Measurements from ENCODE around the gene SP110.

SP110 gene

DNA sequence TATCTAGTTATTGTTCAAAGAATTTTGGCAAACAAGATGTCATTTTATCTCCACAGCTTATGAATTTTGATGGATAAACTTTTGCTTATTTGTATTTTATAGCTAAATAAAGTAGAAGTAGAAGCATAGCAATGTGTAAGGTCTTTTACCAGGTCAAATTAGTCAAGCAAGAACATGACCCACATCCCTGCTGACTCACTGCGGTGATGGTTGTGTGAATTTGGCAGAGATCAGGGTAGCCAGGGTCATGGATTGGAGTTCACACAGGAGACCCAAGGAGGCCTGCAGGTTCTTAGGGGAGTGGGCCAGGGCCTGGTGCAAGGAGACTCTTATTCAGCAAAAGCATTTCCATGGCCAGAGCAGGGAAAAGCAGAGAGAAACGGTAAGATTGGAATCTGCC, 24.4 kb upstream of the SP110 start:
- no peak for TF ChIP-seq EP300 (IDR thresholded peaks at IDR 0.05; ENCODE audit: borderline replicate concordance)
- TF ChIP-seq, protein P1, sequence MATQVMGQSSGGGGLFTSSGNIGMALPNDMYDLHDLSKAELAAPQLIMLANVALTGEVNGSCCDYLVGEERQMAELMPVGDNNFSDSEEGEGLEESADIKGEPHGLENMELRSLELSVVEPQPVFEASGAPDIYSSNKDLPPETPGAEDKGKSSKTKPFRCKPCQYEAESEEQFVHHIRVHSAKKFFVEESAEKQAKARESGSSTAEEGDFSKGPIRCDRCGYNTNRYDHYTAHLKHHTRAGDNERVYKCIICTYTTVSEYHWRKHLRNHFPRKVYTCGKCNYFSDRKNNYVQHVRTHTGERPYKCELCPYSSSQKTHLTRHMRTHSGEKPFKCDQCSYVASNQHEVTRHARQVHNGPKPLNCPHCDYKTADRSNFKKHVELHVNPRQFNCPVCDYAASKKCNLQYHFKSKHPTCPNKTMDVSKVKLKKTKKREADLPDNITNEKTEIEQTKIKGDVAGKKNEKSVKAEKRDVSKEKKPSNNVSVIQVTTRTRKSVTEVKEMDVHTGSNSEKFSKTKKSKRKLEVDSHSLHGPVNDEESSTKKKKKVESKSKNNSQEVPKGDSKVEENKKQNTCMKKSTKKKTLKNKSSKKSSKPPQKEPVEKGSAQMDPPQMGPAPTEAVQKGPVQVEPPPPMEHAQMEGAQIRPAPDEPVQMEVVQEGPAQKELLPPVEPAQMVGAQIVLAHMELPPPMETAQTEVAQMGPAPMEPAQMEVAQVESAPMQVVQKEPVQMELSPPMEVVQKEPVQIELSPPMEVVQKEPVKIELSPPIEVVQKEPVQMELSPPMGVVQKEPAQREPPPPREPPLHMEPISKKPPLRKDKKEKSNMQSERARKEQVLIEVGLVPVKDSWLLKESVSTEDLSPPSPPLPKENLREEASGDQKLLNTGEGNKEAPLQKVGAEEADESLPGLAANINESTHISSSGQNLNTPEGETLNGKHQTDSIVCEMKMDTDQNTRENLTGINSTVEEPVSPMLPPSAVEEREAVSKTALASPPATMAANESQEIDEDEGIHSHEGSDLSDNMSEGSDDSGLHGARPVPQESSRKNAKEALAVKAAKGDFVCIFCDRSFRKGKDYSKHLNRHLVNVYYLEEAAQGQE (IDR thresholded peaks at IDR 0.05; ENCODE audit: low read depth) = no peak
- TF ChIP-seq, protein P2, sequence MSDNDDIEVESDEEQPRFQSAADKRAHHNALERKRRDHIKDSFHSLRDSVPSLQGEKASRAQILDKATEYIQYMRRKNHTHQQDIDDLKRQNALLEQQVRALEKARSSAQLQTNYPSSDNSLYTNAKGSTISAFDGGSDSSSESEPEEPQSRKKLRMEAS (IDR thresholded peaks at IDR 0.05) = no peak
- TF ChIP-seq, protein P3, sequence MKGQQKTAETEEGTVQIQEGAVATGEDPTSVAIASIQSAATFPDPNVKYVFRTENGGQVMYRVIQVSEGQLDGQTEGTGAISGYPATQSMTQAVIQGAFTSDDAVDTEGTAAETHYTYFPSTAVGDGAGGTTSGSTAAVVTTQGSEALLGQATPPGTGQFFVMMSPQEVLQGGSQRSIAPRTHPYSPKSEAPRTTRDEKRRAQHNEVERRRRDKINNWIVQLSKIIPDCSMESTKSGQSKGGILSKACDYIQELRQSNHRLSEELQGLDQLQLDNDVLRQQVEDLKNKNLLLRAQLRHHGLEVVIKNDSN (IDR thresholded peaks at IDR 0.05) = no peak
- no peak for TF ChIP-seq TCF12 (IDR thresholded peaks at IDR 0.05; ENCODE audit: low read depth)
- no peak for TF ChIP-seq CREB1 (IDR thresholded peaks at IDR 0.05; ENCODE audit: low read depth)
- no peak for TF ChIP-seq NFIC (IDR thresholded peaks at IDR 0.05)
- TF ChIP-seq RAD21 (IDR thresholded peaks at IDR 0.05; ENCODE audit: low read depth) = no peak
- no peak for TF ChIP-seq FOXM1 (IDR thresholded peaks at IDR 0.05; ENCODE audit: borderline replicate concordance, low read depth)
- no peak for TF ChIP-seq TEAD4 (IDR thresholded peaks at IDR 0.05)
- TF ChIP-seq ZBTB7A (IDR thresholded peaks at IDR 0.05; ENCODE audit: low read depth) = no peak
- no peak for TF ChIP-seq TAF1 (IDR thresholded peaks at IDR 0.05; ENCODE audit: low read depth)
- no peak for TF ChIP-seq CEBPB (IDR thresholded peaks at IDR 0.05)
- TF ChIP-seq YY1 (IDR thresholded peaks at IDR 0.05; ENCODE audit: low read depth) = no peak
- no peak for TF ChIP-seq EGR1 (IDR thresholded peaks at IDR 0.05)

DNA sequence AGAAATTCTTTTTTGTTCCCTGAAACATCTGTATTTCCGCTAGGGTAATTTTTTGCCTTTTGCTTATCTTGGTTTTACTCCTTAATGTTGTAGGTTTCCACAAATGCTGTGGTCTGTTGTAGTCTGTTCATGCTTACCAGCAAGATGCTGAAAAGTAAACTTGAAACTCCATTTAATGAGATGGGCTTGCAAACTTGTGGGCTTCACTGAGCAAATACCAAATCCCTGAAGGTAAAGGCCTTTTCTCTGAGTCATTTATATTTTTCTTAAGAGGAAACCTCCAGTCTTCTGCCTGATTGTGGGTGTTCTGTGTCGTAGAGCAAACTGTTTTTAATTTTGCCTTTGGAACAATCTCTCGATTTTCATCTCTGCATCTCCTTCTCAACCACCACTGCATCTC, 15.1 kb upstream of the SP110 start:
- TF ChIP-seq NFIC (IDR thresholded peaks at IDR 0.05) = no peak
- no peak for TF ChIP-seq YY1 (IDR thresholded peaks at IDR 0.05; ENCODE audit: low read depth)
- TF ChIP-seq RAD21 (IDR thresholded peaks at IDR 0.05; ENCODE audit: low read depth) = no peak
- TF ChIP-seq TEAD4 (IDR thresholded peaks at IDR 0.05) = no peak

DNA sequence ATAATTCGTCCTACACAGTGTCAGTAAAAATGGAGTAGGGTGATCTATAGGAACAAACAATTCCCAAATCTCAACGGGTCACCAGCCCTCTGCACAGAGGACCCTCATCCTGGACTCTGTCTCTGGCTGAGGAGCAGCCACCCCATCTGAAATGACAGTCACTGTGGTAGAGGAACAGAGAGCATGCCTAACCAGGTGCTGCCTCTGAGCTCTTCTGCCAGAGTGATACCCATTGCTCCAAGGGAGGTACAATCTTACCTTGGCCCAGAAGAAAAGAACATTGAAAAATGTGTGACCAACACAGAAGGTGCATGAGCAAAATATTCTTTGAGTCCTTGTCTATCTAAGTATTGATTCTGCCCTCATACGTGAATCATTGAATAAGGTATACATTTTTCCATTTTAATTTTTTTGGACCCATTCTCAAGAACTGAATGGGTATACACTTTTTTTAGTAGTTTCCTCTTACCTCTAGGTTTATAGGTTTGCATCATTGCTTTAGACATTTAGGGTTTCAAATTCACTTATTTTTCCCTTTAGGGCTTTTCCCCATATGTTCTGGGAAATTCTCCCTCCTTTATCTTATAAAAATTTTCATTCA, 14.4 kb upstream of the SP110 start:
- TF ChIP-seq, protein P3 (IDR thresholded peaks at IDR 0.05) = no peak
- TF ChIP-seq TCF12 (IDR thresholded peaks at IDR 0.05; ENCODE audit: low read depth) (no peak), TAF1 (IDR thresholded peaks at IDR 0.05; ENCODE audit: low read depth) (no peak), FOXM1 (IDR thresholded peaks at IDR 0.05; ENCODE audit: borderline replicate concordance, low read depth) (no peak)

DNA sequence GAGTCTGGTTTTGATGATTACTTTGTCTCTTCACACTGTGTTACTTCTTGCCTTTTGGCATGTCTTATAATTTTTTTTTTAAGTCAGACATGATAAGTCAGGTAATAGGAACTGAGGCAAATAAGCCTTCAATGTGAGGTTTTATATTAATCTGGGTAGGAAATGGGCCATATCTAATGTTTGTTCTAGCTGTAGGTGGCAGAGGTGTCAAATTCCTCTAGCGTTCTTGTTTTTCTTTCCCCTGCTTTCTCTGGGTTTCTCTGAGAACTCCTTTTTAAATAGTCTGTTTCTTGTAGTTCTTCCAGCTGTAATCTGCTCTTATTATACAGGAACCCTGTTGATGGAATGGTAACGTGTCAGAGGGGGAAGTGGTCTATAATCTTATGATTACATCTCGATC, 11.5 kb upstream of the SP110 start:
- no peak for TF ChIP-seq ZBTB7A (IDR thresholded peaks at IDR 0.05; ENCODE audit: low read depth)
- TF ChIP-seq EGR1 (IDR thresholded peaks at IDR 0.05) = no peak
- TF ChIP-seq TCF12 (IDR thresholded peaks at IDR 0.05; ENCODE audit: low read depth) = no peak
- TF ChIP-seq RAD21 (IDR thresholded peaks at IDR 0.05; ENCODE audit: low read depth) = no peak
- no peak for TF ChIP-seq TAF1 (IDR thresholded peaks at IDR 0.05; ENCODE audit: low read depth)
- no peak for TF ChIP-seq CEBPB (IDR thresholded peaks at IDR 0.05)
- TF ChIP-seq, protein P3 (IDR thresholded peaks at IDR 0.05) = no peak

DNA sequence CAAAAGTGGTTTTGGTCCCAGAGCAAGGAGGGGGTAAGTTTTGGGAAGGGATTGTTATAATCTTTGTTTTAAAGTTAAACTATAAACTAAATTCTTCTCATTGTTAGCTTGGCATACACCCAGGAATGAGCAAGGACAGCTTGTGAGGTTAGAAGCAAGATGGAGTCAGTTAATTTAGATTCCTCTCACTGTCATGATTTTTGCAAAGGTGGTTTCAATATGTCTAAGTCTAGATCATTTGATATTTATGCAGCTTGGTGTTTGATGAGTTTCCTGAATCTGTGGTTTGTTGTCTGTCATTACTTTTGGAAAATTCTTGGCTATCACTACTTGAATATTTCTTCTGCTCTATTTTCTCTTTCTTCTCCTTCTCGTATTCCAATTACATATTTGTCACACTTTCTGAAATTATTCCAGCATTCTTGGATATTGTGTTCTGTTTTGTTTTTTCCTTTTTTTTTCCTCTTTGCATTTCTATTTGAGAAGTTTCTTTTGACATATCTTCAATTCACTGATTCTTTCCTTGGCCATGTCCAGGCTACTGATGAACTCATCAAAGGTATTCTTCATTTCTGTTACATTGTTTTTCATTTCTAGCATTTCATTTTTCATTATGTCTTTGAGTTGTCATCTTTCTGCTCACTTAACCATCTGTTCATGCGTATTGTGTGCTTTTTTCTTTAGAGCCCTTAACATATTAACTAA, 10.9 kb upstream of the SP110 start:
- no peak for TF ChIP-seq TEAD4 (IDR thresholded peaks at IDR 0.05)
- no peak for TF ChIP-seq EGR1 (IDR thresholded peaks at IDR 0.05)
- TF ChIP-seq EP300 (IDR thresholded peaks at IDR 0.05; ENCODE audit: borderline replicate concordance) = no peak
- TF ChIP-seq TCF12 (IDR thresholded peaks at IDR 0.05; ENCODE audit: low read depth) = no peak
- no peak for TF ChIP-seq FOXM1 (IDR thresholded peaks at IDR 0.05; ENCODE audit: borderline replicate concordance, low read depth)
- TF ChIP-seq CEBPB (IDR thresholded peaks at IDR 0.05) = no peak
- TF ChIP-seq, protein P2 (IDR thresholded peaks at IDR 0.05) = no peak
- TF ChIP-seq, protein P1 (IDR thresholded peaks at IDR 0.05; ENCODE audit: low read depth) = no peak
- no peak for TF ChIP-seq TAF1 (IDR thresholded peaks at IDR 0.05; ENCODE audit: low read depth)
- TF ChIP-seq, protein P3 (IDR thresholded peaks at IDR 0.05) = no peak
- TF ChIP-seq YY1 (IDR thresholded peaks at IDR 0.05; ENCODE audit: low read depth) = no peak

Data from Ishikawa (cell line).